PC-9 (cell line): ENCODE results near the gene HMGN3. TPM values are rescaled to one million over a fixed set of nuclear protein-coding genes. Genes with fewer than 3 reads are reported as not detected.

Experiments used
- Bru-seq: library from RNA; stranded (reverse); fragments of 400-500 nt; gene quantifications from one replicate; lab custom pipeline; 2021; lab: Mats Ljungman, UMichigan
- BruChase-seq, 2 experiments: library from RNA; stranded (reverse); fragments of 400-500 nt; gene quantifications; one replicate each; lab custom pipeline; 2021; lab: Mats Ljungman, UMichigan
- BruUV-seq: library from RNA; stranded (reverse); fragments of 400-500 nt; replicated peaks from 2 replicates; lab custom pipeline; 2021; lab: Mats Ljungman, UMichigan
- CTCF ChIA-PET: fragments of 300-600 bp; sonication (Branson Sonifier 250); formaldehyde crosslinking; loops from one replicate; lab custom pipeline; 2022; ENCODE audit warnings: antibody characterized with exemption; lab: Charles Lee
- POLR2A ChIA-PET: fragments of 300-600 bp; sonication (Branson Sonifier 250); formaldehyde crosslinking; loops from one replicate; lab custom pipeline; 2022; ENCODE audit warnings: antibody characterized with exemption; ENCODE audit not compliant: unreplicated experiment; lab: Charles Lee
- DNase-seq, 2 experiments: peaks; one replicate each; pipeline versions ENCODE4 v3.0.0 to v3.0.0-alpha.2; 2015 to 2022; ENCODE audit warnings: mixed read lengths in 1 of 2
- H2AFZ ChIP-seq: fragments of 200-600 bp; sonication (generic); 2 replicates; pipeline ENCODE4 v1.8.1; 2017; ENCODE audit warnings: antibody characterized with exemption
- H3F3A ChIP-seq: fragments of 200-600 bp; sonication (generic); 2 replicates; pipeline ENCODE4 v1.8.1; 2017; ENCODE audit warnings: antibody characterized with exemption, mild to moderate bottlenecking, low read depth; ENCODE audit not compliant: insufficient read depth
- H3K27ac ChIP-seq: fragments of 200-600 bp; sonication (generic); 2 replicates; pipeline ENCODE4 v1.6.1; 2016; ENCODE audit warnings: mixed run types
- H3K27me3 ChIP-seq: fragments of 200-600 bp; sonication (generic); 2 replicates; pipeline ENCODE4 v1.6.1; 2016; ENCODE audit warnings: low read depth, mixed run types; ENCODE audit not compliant: insufficient read depth
- H3K36me3 ChIP-seq: fragments of 200-600 bp; sonication (generic); 2 replicates; pipeline ENCODE4 v1.6.1; 2016; ENCODE audit warnings: low read depth, mixed run types
- H3K4me1 ChIP-seq: fragments of 200-600 bp; sonication (generic); replicated peaks from 2 replicates; pipeline ENCODE4 v1.6.1; 2016; ENCODE audit warnings: mixed run types; ENCODE audit not compliant: insufficient read depth
- H3K4me2 ChIP-seq: fragments of 200-600 bp; sonication (generic); 2 replicates; pipeline ENCODE4 v1.6.1; 2017; ENCODE audit warnings: mixed run types
- H3K4me3 ChIP-seq: fragments of 200-600 bp; sonication (generic); 2 replicates; pipeline ENCODE4 v1.6.1; 2016; ENCODE audit warnings: mixed run types
- H3K79me2 ChIP-seq: fragments of 200-600 bp; sonication (generic); 2 replicates; pipeline ENCODE4 v1.6.1; 2017; ENCODE audit warnings: low read depth, mixed run types
- H3K9me2 ChIP-seq: fragments of 200-600 bp; sonication (generic); 2 replicates; pipeline ENCODE4 v1.8.1; 2017; ENCODE audit warnings: mild to moderate bottlenecking; ENCODE audit not compliant: insufficient read depth
- H3K9me3 ChIP-seq: fragments of 200-600 bp; sonication (generic); 2 replicates; pipeline ENCODE4 v1.8.1; 2016; ENCODE audit warnings: low read depth; ENCODE audit not compliant: insufficient read depth
- H4K20me1 ChIP-seq: fragments of 200-600 bp; sonication (generic); 2 replicates; pipeline ENCODE4 v1.8.1; 2017; ENCODE audit not compliant: insufficient read depth
- CTCF ChIP-seq: fragments of 200-600 bp; sonication (generic); conservative IDR thresholded peaks from 2 replicates; pipeline ENCODE4 v1.6.1; 2017; ENCODE audit warnings: mixed run types, antibody characterized with exemption, mild to moderate bottlenecking, moderate library complexity
- EZH2 ChIP-seq: fragments of 200-600 bp; sonication (generic); IDR thresholded peaks from 2 replicates; pipeline ENCODE4 v1.8.0; 2017; ENCODE audit warnings: antibody characterized with exemption, low read depth
- intact Hi-C: fragments of 100-400 bp; cut with micrococcal nuclease; formaldehyde crosslinking; loops from one replicate; pipeline ENCODE4 v1.10.0; 2022; ENCODE audit not compliant: unreplicated experiment
- long read RNA-seq: library from polyadenylated mRNA; stranded (forward); transcript quantifications from one replicate; pipeline ENCODE4 v2.0.0, GENCODE V29; 2022
- total RNA-seq: library from RNA; stranded (reverse); gene quantifications from 2 replicates; pipeline ENCODE4 v1.2.3, GENCODE V29; 2021

Gene HMGN3
- total RNA-seq (52.2 and 62.3 TPM in 2 replicates), Bru-seq, nascent RNA (percentile 64 among the genes with signal in this experiment), BruChase-seq, experiment 1, labeled RNA remaining after a 2-hour chase (percentile 71 among the genes with signal in this experiment), BruChase-seq, experiment 2, labeled RNA remaining after a 6-hour chase (percentile 57 among the genes with signal in this experiment)
- long read RNA-seq, transcript HMGN3-201 (6 exons, 831 nt): major isoform, 105 of 216 reads
- long read RNA-seq, transcript HMGN3-202 (6 exons, 872 nt): minor isoform, 61 of 216 reads
- long read RNA-seq, partial matches to known transcripts: 41 of 216 reads
- long read RNA-seq, other reads (novel, unspliced or antisense): 9 of 216 reads

GRCh38 chr6:79234150-79235022, at the start of gene HMGN3:
Gene HMGN3, minus strand, starts transcription at chr6:79234682.
- POLR2A ChIA-PET: no interaction called here
- no peak for TF ChIP-seq CTCF
- TF ChIP-seq EZH2: no peak
- peak within 1 kb of the TSS; percentile 90 for H2AFZ ChIP-seq
- peak; percentile 63 to 88 for DNase-seq
- no peaks in the 10 kb centered on the region for H3K36me3 ChIP-seq
- no peaks in the 10 kb centered on the region for H3K9me3 ChIP-seq
- peak within 1 kb of the TSS; percentile 67 for H3K4me2 ChIP-seq
- H3K79me2 ChIP-seq: 0 out of 2 replicates have a peak, but pooled peaks cover 4% of the 10 kb centered on the region
- CTCF ChIA-PET: no interaction called here
- intact Hi-C loops: loop anchor here (1.0 to 5.0 kb wide), 2 partner anchors 67 to 438 kb away; no protein-coding TSS in a partner anchor
- H3K27me3 ChIP-seq: no peaks in the 10 kb centered on the region
- peak within 1 kb of the TSS; percentile 92 for H3K4me3 ChIP-seq
- peaks cover 17% of the 10 kb centered on the region for H3K4me1 ChIP-seq
- H4K20me1 ChIP-seq: no peaks in the 10 kb centered on the region
- H3K27ac ChIP-seq: peak within 1 kb of the TSS; percentile 6; the same call in 1 of the 2 replicates
- BruUV-seq: TSS peak; percentile 81
- peaks cover 6% of the 10 kb centered on the region; the same call in 1 of the 2 replicates for H3F3A ChIP-seq
- H3K9me2 ChIP-seq: no peaks in the 10 kb centered on the region

- Histone ChIP-seq H3K27me3 (no peaks in the 10 kb centered on the region), H4K20me1 (no peaks in the 10 kb centered on the region), H3K9me2 (no peaks in the 10 kb centered on the region), H3K79me2 (no peaks in the 10 kb centered on the region), H3K9me3 (no peaks in the 10 kb centered on the region), H3K27ac (no peak overlapping the region), H2AFZ (no peak overlapping the region), H3K4me1 (peaks cover 6% of the 10 kb centered on the region; the same call in 1 of the 2 replicates), H3K36me3 (no peaks in the 10 kb centered on the region), H3F3A (no peaks in the 10 kb centered on the region), H3K4me2 (no peak overlapping the region), H3K4me3 (no peak overlapping the region)
- DNase-seq: no peak
- intact Hi-C loops: no loop called here
- ChIA-PET CTCF (no interaction called here), POLR2A (no interaction called here)
- no peak for TF ChIP-seq CTCF
- TF ChIP-seq EZH2: no peak
- no TSS peak for BruUV-seq
These were observed 46.3 kb upstream of the HMGN3 start for GRCh38 chr6:79280756-79281155.

GRCh38 chr6:79277109-79277508, 42.6 kb upstream of the HMGN3 start:
- Histone ChIP-seq H3K4me1 (peaks cover 6% of the 10 kb centered on the region; the same call in 1 of the 2 replicates), H3K27me3 (no peaks in the 10 kb centered on the region), H3K4me2 (no peak overlapping the region), H3K79me2 (no peaks in the 10 kb centered on the region), H3F3A (no peaks in the 10 kb centered on the region), H3K4me3 (no peak overlapping the region), H3K27ac (no peak overlapping the region), H2AFZ (no peak overlapping the region), H4K20me1 (no peaks in the 10 kb centered on the region), H3K36me3 (no peaks in the 10 kb centered on the region), H3K9me3 (no peaks in the 10 kb centered on the region), H3K9me2 (no peaks in the 10 kb centered on the region)
- ChIA-PET CTCF (no interaction called here), POLR2A (no interaction called here)
- DNase-seq: no peak
- no peak for TF ChIP-seq CTCF
- no peak for TF ChIP-seq EZH2
- intact Hi-C loops: no loop called here
- BruUV-seq: no TSS peak
